GM12892 (cell line): ENCODE results near the gene PREP.

Experiments used
- DNase-seq: peaks from one replicate; pipeline ENCODE4 v3.0.0; 2011; ENCODE audit not compliant: insufficient read length
- FAIRE-seq: peaks from 2 replicates; lab custom pipeline; 2011; peaks lifted over from hg19 to GRCh38; lab: Jason Lieb, UNC
- POLR2A ChIP-seq: IDR thresholded peaks from 2 replicates; pipeline ENCODE4 v1.6.1; 2011; ENCODE audit warnings: low read depth, low read length, control low read depth
- POLR2AphosphoS5 ChIP-seq: IDR thresholded peaks from 2 replicates; pipeline ENCODE4 v1.6.1; 2011; ENCODE audit warnings: low read depth, low read length, control low read depth
- TAF1 ChIP-seq: IDR thresholded peaks from 2 replicates; pipeline ENCODE4 v1.6.1; 2011; ENCODE audit warnings: low read depth, mild to moderate bottlenecking, control low read depth, low read length, borderline replicate concordance

PREP gene

GRCh38 chr6:105384004-105384403 is 18.9 kb downstream of the PREP start:
- DNase-seq = no peak
- TF ChIP-seq TAF1 (no peak), POLR2A (no peak), POLR2AphosphoS5 (no peak)
- FAIRE-seq = no peak

GRCh38 chr6:105382958-105383357 is 19.9 kb downstream of the PREP start:
- no peak for TF ChIP-seq POLR2A
- TF ChIP-seq TAF1 = no peak
- TF ChIP-seq POLR2AphosphoS5 = no peak
- DNase-seq = no peak
- FAIRE-seq = no peak

- TF ChIP-seq TAF1 (no peak), POLR2AphosphoS5 (no peak), POLR2A (no peak)
- FAIRE-seq (no peak), DNase-seq (no peak)
These were observed 20.4 kb downstream of the PREP start for GRCh38 chr6:105382496-105382895.

GRCh38 chr6:105380634-105381033 is 22.2 kb downstream of the PREP start:
- TF ChIP-seq POLR2AphosphoS5 = no peak
- TF ChIP-seq TAF1 = no peak
- TF ChIP-seq POLR2A = no peak
- DNase-seq (no peak), FAIRE-seq (no peak)

- TF ChIP-seq POLR2A = no peak
- TF ChIP-seq TAF1 = no peak
- TF ChIP-seq POLR2AphosphoS5 = no peak
- FAIRE-seq (no peak), DNase-seq (no peak)
These were observed 27.1 kb downstream of the PREP start for GRCh38 chr6:105375797-105376196.

GRCh38 chr6:105374010-105374420 is 28.9 kb downstream of the PREP start:
- DNase-seq = no peak
- FAIRE-seq = no peak
- TF ChIP-seq POLR2AphosphoS5 (no peak), POLR2A (no peak), TAF1 (no peak)

- no peak for FAIRE-seq
- TF ChIP-seq POLR2A = no peak
- TF ChIP-seq TAF1 = no peak
- DNase-seq = no peak
These were observed 29.4 kb downstream of the PREP start for GRCh38 chr6:105373481-105373880.

GRCh38 chr6:105372849-105373182 is 30.1 kb downstream of the PREP start:
- TF ChIP-seq POLR2AphosphoS5 = no peak
- no peak for TF ChIP-seq POLR2A
- no peak for TF ChIP-seq TAF1
- FAIRE-seq = no peak
- DNase-seq = no peak

- FAIRE-seq = no peak
- TF ChIP-seq POLR2A = no peak
- TF ChIP-seq POLR2AphosphoS5 = no peak
- TF ChIP-seq TAF1 = no peak
- DNase-seq = no peak
These were observed 30.6 kb downstream of the PREP start for GRCh38 chr6:105372142-105372848.

- no peak for TF ChIP-seq POLR2A
- no peak for TF ChIP-seq POLR2AphosphoS5
- no peak for TF ChIP-seq TAF1
- FAIRE-seq (no peak), DNase-seq (no peak)
These were observed 32.5 kb downstream of the PREP start for GRCh38 chr6:105370351-105370750.

- no peak for FAIRE-seq
These were observed 33.7 kb downstream of the PREP start for GRCh38 chr6:105369145-105369544.

GRCh38 chr6:105364243-105364642 is 38.6 kb downstream of the PREP start:
- DNase-seq (no peak), FAIRE-seq (no peak)
- TF ChIP-seq POLR2A (no peak), TAF1 (no peak), POLR2AphosphoS5 (no peak)

More at GRCh38 chr6:105369145-105369544, 33.7 kb downstream of the PREP start:
- no peak for TF ChIP-seq POLR2AphosphoS5
- TF ChIP-seq POLR2A = no peak
- TF ChIP-seq TAF1 = no peak
- DNase-seq = no peak

- TF ChIP-seq TAF1 (no peak), POLR2AphosphoS5 (no peak), POLR2A (no peak)
- no peak for FAIRE-seq
- no peak for DNase-seq
These were observed 39.7 kb downstream of the PREP start for GRCh38 chr6:105363100-105363754.
